GM19351 (cell line): ENCODE results near the gene ACAD11.
A peak's percentile ranks its signal among the peaks of the same experiment; 100 is the strongest.
"Not testable (repeated sequence)": the region's sequence is repeated elsewhere in the genome, so short reads cannot be mapped to it uniquely, and the experiment has no call there.

Source experiments
- ATAC-seq: cut with Tn5 transposase; IDR thresholded peaks from one replicate; pipeline ENCODE4 v1.9.1; 2021; ENCODE audit warnings: mild to moderate bottlenecking, moderate library complexity; ENCODE audit not compliant: unreplicated experiment

The ACAD11 gene

DNA sequence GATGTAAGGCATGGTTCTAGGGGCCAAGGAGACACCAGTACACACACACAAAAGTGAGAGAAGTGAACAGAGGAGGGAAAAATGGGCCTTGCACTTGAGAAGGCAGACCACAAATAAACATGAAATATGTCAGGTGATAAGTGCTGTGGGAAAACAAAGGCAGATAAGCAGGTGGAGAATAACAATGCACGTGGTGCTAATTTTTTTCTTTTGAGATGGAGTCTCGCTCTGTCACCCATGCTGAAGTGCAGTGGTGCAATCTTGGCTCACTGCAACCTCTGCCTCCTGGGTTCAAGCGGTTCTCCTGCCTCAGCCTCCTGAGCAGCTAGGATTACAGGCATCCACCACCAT is 103.6 kb downstream of the ACAD11 start:
- not testable (repeated sequence) for ATAC-seq

DNA sequence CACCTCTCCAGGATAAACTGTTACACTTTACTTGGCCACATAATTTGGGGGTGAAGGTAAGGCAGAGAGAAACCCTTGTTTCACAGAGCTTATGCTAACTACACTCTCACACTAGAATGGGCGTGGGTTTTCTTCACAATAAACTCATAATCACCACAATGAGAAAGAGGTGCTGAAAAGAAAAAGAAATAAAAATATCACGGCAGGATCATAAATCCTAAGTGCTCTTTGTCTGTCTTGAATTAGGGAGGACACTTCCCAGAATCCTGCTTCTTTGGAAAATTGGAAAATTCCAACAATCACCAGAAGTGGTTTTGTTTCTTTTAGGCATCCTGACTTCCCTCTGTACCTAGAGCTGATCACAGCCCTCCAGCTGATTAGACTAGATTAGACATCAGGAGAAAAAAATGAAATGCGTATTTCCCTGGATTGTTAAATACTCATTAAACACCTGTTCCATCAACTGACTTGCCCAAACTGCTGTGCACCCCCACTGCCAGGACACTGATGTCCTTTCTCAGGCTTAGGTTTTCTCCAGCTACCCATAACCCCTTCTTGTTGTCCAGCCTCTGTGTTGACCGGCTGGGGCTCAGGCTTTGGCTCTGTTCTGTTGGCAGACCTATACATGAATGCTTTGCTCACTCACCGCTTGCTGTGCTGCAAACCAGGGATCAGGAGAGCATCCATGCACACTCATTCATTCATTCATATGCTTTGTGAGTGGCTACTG is 104.1 kb downstream of the ACAD11 start:
- ATAC-seq, result no peak

DNA sequence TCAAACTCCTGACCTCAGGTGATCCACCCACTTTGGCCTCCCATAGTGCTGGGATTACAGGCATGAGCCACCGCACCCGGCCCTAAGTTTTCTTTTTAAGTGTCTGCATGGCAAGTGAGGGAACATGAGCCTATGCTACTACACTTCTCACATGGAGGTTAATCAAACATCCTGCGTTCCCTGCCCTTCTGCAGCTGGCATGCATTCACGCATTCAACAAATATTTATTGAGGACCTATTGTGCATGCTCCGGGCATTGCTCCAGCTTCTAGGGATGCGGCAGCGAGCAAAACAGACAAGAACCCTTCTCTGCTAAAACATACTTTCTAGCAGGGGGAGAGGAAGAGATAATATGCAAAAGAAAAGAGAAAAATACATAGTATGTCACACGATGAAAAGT is 105.2 kb downstream of the ACAD11 start:
- ATAC-seq, result no peak

DNA sequence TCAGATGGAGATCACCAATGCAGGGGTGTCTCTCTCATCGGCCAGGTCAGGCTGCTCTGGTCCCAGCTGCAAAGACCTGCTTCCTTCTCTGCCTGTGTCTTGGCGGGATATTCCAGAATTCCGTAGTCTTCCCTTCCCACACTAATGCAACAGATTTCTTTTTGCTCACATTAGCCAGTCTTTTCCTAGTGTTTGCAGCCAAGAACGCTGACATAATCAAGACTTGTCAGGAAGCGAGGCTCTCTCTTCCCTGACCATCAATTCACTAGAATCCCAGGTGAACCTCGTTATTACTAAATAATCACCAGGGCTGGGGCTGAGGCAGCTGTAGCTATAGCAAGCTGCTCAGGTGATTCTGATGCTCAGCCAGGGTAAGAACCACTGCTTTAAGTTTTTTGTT is 105.8 kb downstream of the ACAD11 start:
- no peak for ATAC-seq

DNA sequence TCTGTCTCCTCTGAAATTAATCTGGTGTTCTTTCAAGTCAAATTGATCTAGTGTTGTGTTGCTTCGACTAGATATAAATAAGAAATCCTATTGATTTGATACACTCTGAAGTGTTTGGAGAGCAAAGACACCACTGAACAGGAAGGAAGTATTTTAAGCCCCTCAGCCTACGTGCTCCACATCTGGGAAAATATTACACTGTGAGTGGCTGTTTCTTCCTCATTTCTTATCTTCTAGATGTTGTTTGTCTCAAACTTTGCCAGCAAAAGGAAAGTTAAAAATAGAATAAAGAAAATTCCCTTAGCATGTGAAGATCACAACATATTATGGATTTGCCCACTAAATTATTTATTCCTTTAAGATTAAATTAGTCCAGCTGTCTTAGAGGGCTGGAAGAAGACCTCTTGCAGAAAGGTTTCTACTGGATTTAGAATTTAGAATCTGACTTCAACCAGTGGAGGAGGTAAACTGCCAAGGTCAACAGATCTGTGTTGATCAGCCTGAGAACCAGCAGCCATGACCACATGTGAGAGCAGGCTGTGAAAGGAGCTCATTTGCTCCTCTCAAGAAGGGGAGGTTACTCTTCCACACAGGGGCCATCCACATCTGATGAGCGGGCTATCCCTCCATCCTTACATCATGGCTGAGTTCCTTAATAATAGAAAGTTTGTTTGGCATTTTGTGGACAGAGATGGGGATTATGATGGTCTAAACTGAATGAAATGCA is 108.9 kb downstream of the ACAD11 start:
- no peak for ATAC-seq

DNA sequence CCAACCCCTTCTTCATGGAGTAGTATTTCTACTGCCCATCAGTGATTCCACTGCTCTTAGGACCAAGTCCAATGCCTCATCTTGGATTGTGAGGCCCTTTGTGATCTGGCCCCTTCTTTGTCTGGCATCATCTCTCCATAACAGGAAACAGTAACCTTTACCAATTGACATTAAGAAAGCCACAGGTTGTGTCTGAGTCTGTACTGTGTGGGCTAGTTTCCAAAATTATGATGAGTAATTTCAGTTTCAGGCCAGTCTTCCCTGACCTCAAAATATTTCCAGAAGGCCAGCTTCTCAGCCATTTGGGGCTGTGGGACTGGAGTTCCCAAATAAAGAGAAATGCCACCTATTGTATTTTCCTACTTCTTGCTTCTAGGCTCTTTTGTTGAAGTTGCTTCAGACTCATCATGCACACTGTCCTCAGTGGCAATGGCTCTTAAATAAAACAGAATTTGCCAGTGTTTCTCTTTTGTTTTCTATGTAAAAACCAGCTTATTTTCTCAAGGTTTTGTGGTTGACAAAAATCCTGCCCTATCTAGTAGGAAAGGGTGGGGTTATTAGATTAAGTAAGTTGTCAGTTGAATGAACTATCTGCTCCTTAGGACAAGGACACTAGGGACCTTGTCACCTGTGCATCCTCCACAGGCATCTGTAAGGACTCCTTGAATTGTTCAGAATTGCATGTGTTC is 109.6 kb downstream of the ACAD11 start:
- peak; percentile 85 for ATAC-seq

DNA sequence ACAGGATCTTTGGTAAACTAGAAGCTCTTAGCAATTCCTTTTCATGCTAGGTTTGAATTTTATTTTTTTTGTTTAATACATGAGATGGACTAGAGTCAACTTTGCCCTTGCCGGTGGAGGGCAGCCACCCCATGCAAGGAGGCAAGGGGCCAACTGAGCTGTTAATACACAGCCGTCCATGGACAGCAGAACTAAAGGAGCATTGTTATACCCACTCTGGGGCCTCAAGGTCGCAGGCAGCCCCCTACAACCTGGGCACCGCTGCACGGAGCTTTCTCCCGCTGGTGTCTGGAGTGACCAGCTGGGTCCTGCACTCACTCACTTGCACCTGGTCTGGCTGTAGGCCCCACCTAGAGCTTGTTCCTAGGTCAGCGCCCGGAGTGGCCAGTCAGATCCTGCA is 110.4 kb downstream of the ACAD11 start:
- ATAC-seq, result no peak

DNA sequence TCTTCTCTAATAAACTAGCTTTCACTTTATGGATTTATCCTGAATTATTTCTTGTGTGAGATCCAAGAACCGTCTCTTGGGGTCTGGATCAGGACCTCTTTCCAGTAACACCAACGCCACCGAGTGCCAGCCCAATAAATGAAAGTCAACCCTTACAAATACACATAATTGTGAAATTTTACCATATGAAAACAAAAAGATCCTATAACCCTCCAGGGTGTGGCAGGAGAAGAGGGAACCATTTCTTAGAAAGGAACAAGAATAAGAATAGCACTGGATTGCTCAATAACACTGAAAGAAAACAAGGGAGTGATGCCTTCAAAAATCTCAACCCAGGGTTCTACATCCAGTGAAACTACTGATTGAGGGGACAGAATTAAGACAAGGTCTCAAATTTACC is 114.1 kb downstream of the ACAD11 start:
- ATAC-seq, result no peak

DNA sequence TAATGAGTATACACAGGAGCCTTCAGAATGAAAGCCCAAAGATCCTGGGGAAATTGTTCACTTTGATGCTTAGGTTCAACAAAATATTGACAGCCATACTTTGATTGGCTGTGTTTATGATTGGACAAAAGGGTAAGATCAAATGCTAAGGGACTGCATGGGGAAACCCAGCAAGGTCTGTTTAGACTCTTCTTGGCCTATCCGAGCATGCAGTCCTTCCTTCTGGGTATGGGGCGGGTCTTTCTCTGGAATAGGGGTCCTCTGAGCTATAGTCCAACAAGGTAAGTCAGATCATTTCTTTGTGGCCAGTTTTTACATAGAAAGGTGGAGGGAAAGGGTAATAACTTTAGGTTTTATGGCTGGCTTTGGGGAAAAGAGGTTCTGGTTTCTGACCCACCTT is 115.5 kb downstream of the ACAD11 start:
- ATAC-seq, result no peak

DNA sequence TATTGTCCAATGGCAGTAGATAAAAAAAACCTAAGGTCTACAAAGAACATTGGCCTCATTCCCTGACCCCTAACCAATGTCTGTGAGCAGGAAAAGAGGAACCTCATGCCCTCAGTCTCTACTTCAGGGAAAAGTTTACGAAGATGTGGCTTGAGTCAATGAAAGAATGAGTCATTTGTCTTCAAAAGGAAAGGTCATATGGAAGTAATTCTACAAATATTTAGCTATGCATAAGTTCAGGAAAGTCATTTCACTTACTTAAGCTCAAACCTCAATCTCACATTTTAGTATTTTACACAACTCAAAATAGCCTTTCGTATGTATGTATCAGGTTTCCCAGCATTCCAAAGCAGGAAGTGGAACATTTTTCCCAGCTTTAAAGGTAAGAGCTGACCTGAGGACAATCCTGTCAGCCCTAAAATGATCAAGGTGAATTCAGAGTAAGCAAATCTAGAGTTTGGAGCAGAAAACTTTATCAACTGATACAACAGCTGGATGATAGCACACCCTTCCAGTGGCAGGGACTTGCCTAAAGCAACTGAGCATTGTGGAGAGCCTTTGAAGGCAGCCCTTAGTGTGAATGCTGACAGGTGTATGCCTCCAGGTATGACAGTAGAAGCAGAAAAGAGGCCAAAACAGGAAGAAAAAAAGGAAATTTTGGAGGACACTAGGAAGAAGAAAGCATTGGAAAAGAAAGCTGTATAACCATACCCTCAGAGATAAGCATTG is 116.4 kb downstream of the ACAD11 start:
- no peak for ATAC-seq

DNA sequence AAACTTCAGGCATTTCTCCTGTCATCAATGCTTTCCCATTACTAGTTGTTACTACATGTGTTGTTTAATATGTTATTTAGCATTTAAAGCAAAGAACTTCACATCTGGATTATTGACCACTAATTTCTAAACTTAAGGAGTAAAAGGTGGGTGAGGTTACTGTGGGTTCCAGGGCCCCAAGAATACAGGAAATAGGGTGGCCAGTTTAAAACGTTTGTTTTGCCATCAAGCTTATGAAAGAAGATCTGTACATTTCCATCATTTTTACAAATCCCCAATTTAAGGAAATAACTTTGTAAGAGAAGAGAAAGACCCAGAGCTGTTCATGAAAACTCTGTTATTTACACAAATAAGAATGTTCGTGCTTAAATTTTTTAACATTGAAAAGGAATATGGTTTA is 117.0 kb downstream of the ACAD11 start:
- ATAC-seq, result no peak

DNA sequence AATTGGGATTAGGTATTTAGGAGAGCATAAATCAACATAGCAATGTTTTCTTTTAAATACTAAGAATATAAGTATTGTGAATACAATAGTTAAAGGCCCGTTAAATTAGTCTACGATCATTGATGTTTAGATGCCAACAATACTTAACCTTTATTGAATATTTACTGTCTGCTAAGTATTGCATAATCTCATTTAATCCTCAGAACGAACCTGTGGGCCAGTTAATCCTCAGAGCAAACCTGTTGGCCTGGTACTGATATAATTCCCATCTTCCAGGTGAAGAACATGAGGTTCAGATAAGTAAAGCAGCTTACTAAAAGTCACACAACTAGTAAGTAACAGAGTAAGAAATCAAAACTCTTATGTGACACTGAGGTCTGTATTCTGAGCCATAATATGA is 119.9 kb downstream of the ACAD11 start:
- no peak for ATAC-seq

DNA sequence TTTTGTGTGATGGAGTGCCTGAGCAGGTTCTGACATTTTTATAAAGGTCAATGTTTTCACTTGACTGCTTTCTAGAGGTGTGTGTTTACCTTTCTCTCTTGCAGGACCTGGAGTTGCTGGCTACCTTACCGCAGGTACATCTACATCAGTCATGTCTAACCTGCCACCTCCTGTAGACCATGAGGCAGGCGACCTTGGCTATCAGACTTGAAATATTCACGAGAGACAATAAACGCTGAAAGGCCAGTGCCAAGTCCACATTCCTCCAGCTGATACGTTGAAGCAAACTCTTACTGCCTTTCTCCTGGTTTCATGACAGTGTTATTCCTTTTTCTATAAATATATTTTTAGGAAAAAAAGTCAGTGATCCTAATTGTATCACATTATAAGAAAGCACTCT is 121.5 kb downstream of the ACAD11 start:
- no peak for ATAC-seq

DNA sequence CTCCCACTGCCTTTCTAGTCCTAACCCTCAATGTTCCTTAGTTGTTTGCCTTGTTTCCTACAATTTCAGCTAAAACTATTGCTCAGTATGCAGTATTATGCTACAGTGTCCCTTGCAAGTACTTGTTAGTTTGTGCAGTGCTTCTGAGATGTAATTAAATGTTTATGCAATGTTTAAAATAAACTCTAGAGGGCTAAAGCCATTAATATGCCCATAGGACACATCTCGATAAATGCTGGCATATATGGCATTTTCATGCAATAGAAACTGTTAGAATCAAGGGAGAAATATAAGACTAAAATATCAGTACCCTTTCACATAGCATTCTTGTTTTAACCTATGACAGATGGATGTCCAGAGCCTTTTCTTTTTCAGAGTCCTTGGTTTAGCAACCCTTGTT is 122.3 kb downstream of the ACAD11 start:
- ATAC-seq, result no peak

DNA sequence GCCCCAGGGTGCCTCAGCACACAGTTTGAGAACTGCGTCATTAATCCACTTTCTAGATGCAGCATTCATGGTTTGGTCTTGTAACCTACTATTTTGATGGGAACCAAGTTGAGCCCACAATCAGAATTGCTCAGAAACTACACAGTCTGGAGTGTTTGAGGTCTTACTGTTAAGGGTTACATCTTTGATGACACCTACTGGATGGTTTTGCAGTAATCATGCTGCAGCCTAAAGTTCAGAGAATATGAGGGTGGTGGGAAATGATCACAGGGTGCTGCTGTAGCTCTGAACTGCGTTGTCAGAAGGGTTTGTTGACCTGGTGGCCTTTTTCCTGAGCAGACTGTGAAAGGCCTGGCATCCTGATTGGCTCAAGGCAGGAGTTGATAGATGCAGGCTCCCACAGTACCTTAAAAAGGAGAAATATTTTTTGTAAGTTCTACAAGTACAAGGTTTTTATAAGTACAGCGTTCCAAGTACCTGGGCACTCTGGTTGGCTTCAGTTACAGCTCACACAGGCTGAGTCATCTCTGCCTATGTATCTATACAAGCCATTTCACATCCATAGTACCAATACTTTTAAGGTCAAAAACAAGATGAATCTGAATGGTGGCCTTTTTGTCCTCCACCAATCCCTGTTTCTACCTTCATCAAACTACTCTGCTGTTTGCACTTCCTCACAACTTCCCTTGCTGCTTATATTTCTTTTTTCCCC is 123.0 kb downstream of the ACAD11 start:
- ATAC-seq, result peak; percentile 28

DNA sequence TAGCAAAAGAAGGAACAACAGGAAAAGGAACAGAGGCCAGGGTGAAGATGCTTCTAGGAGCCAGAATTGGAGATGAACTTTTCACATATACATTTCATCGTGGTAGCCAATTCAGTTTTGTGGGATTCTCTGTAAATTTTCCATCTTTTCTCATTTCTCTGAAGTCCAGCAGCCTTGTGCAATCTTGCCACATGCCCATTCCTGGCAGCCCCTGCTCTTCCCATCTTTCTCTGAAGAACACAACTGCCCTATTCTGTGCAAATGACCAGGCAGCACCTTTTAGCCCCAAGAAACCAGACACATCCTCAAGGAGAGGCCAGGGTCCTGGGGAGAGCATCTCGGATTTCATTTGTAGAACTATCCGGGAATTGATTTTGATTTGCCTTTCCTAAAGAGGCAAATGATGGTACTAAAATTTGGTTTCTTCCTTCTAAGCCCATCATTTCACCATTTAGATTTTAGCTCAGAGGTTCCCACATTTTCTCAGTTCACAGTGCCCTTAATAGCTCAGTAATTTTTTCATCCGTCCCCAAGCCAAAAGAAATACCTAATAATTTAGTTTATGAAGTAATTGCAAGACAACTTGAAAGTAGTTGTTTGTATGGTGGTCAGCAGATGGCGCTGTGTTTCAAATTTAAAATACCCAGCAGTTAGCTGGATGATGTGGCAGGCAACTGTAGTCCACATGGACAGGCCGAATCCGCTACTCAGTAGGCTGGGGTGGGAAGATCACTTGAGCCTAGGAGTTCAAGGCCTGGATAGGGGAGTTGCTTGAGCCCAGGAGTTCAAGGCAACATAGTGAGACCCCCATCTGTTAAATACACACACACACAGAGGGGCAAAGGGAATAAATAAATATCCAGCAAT is 123.8 kb downstream of the ACAD11 start:
- peak; percentile 78 for ATAC-seq

DNA sequence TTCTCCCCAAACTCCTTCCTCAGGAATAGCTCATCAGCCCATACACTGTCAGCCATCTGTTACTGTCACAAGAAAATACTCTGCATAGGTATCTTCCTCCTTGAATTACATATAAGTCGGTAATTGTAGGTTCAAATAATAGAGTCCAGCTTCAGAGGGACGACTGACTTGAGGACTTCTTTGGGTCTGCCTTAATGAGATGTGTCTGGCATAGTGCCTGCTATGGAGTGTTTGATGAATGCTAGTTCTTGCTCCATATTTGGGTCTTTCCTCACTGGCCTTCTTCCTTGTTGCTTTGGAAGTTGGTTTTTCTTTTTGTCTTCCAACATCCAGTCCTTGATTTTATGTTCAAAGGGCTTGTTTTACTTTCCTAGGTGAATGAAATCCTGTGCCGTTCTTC is 129.0 kb downstream of the ACAD11 start:
- ATAC-seq, result no peak

DNA sequence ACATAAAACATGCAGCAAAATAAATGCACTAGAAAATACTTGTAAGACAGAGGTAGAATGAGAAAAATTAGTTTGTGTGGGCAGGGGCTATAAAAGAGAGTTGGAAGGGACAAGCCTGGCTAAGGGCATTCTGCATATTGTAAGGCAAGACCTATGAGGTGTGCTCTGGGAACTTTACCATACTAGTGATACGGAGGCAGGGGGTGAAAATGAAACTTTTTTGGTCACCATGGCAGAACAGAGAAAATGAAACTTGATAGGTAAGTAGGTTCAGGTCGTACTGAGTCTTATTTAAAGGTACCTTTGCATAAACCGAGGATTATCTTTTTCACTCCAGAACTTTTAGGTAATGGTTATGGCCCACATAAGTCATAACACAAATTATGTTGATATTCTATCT is 137.3 kb downstream of the ACAD11 start:
- peak; percentile 70 for ATAC-seq

DNA sequence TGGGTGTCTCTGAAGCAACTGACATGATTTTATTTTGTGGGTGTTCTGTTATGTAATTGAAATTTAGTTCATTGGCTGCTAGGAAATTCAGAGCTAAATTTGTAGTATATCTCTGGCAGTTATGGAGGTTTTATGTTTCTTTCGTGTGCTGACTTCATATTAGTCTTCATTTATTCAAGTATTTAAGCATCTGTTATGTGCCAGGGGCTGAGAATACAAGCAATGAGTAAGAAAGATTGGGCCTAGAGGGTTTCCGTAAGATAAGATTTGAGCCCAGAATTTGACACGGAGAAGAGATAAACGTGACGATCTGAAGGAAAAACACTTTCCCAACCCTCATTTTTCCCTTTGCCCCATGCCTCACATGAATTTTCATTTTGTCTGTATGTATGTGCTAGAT is 137.7 kb downstream of the ACAD11 start:
- no peak for ATAC-seq

DNA sequence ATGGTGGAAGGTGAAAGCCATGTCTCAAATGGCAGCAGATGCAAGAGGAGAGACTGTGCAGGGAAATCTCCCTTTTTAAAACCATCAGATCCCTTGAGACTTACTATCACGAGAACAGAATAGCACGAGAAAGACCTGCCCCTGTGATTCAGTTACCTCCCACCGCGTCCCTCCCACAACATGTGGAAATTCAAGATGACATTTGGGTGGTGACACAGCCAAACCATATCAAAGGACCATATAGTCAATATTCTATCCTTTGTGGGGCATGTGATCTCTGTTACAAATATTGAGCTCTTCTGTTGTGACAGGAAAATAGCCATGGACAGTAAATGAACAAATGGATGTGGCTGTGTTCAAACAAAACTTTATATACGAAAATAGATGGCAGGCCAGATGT is 139.7 kb downstream of the ACAD11 start:
- no peak for ATAC-seq
